GM13976 (cell line): ENCODE results near the gene SYNE2.

Source experiments
- DNase-seq: peaks from one replicate; pipeline ENCODE4 v3.0.0; 2012; ENCODE audit warnings: low spot score
- CTCF ChIP-seq: IDR thresholded peaks from 2 replicates; pipeline ENCODE4 v1.5.1; 2012; ENCODE audit warnings: borderline replicate concordance, mild to moderate bottlenecking; ENCODE audit not compliant: insufficient read depth; ENCODE audit errors: extremely low read depth, missing control alignments, control extremely low read depth
- in situ Hi-C: fragments of 300-500 bp; cut with MboI; formaldehyde crosslinking; loops from one replicate; pipeline ENCODE4 v1.12.0; 2022; ENCODE audit warnings: low sequenced_read_pairs, mixed read lengths, inconsistent platforms; ENCODE audit not compliant: unreplicated experiment

The SYNE2 gene

GRCh38 chr14:63899953-63900352, 47.1 kb downstream of the SYNE2 start:
- TF ChIP-seq CTCF = no peak
- in situ Hi-C loops = no loop called here
- DNase-seq = no peak

- DNase-seq = no peak
- in situ Hi-C loops = no loop called here
These were observed 48.8 kb downstream of the SYNE2 start for GRCh38 chr14:63901434-63902085.

GRCh38 chr14:63902375-63902976, 49.7 kb downstream of the SYNE2 start:
- DNase-seq = no peak
- in situ Hi-C loops = no loop called here
- no peak for TF ChIP-seq CTCF

More at GRCh38 chr14:63901434-63902085, 48.8 kb downstream of the SYNE2 start:
- TF ChIP-seq CTCF = no peak

GRCh38 chr14:63904724-63905123, 51.9 kb downstream of the SYNE2 start:
- TF ChIP-seq CTCF = no peak
- DNase-seq = no peak
- in situ Hi-C loops = no loop called here

- in situ Hi-C loops = no loop called here
- no peak for DNase-seq
- TF ChIP-seq CTCF = no peak
These were observed 52.6 kb downstream of the SYNE2 start for GRCh38 chr14:63905370-63905769.

GRCh38 chr14:63908667-63909264, 56.0 kb downstream of the SYNE2 start:
- no peak for DNase-seq
- in situ Hi-C loops = no loop called here
- no peak for TF ChIP-seq CTCF
